IPS-18c (cell line): ENCODE measurements around the gene PRR36.

ENCODE experiments used
- H3K4me3 ChIP-seq: 2 replicates; pipeline ENCODE4 v1.7.0; 2013; ENCODE audit warnings: low read depth, mild to moderate bottlenecking, low read length, moderate library complexity; ENCODE audit not compliant: insufficient read depth
- H3K9me3 ChIP-seq: one replicate; pipeline ENCODE4 v1.6.1; 2013; ENCODE audit warnings: mild to moderate bottlenecking, low read length, moderate library complexity; ENCODE audit not compliant: control insufficient read depth, insufficient read depth

Gene PRR36

GRCh38 chr19:7823686-7824301 lies 50.4 kb downstream of the PRR36 start:
- no peaks in the 10 kb centered on the region for H3K9me3 ChIP-seq
- H3K4me3 ChIP-seq, result no peak overlapping the region

DNA sequence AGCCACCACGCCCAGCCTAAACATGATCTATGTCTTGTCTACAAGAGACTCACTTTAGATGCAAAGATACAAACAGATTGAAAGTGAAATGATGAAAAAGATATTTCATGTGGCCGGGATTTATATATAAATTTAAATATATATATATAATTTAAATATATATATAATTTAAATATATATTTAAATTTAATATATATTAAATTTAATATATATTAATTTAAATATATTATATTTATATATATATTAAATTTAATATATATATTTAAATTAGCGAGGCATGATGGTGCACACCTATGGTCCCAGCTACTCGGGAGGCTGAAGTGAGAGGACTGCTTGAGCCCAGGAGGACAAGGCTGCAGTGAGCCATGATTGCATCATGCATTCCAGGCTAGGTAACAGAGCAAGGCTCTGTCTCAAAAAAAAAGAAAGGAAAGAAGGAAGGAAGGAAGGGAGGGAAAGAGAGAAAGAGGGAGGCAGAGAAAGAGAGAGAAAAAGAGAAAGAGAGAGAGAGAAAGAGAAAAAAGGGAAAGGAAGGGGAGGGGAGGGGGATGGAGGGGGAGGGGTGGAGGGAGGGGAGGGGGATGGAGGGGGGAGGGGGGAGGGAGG lies 51.2 kb downstream of the PRR36 start:
- H3K4me3 ChIP-seq, result no peak overlapping the region
- no peaks in the 10 kb centered on the region for H3K9me3 ChIP-seq

DNA sequence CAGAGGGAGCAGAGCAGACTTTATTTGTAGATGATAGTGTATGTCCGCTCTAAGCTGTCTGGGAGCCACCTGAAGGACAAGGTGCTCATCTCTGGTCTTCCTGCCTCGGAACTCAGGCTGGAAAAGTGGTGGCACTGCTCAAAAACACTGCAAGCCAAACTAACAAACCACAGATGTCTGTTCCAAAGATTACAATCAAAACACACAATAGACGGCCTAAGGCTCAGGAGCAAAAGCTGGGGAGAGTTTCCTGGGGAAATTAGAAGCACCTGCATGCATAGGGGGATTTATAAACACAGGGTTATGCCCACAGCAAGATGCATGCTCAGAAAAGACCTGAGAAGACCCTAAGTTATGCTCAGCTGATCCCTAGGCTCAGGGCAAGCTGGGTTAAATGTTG lies 53.6 kb downstream of the PRR36 start:
- H3K4me3 ChIP-seq, result no peak overlapping the region
- H3K9me3 ChIP-seq, result no peaks in the 10 kb centered on the region

DNA sequence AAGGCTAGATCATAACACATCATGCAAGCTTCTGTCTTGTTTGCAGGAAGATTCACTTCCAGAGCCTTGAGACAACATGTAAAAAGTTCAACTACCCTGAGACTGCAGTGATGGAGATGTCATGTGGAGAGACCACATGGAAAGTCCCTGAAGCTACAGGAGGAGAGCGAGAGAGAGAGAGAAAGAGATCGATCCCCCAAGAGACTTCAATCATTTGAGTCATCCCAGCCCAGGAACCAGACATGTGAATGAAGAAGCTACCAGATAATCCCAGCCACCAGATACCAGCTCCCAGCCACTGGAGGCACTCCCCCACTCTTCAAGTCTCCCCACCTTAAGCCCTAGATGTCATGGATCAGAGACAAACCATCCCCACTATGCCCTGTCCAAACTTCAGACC lies 54.9 kb downstream of the PRR36 start:
- H3K4me3 ChIP-seq, result no peak overlapping the region
- H3K9me3 ChIP-seq, result no peaks in the 10 kb centered on the region

DNA sequence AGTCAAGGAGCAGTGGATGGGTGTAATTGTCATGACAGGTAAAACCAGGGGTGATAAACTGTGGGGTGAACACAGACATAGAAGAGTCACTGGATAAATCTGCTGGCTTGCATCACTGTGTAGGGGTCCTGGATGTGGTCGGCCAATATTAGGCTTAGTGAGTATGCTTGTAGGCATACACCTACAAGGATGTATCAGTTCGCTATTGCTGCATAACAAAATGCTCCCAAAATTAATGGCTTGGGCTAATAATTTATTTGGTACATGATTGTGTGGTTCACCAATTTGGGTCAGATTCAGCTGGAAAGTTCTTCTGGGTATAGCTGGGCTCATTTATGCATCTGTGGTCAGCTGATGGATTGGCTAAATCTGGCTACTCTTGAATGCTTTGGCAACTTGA lies 55.4 kb downstream of the PRR36 start:
- no peak overlapping the region for H3K4me3 ChIP-seq
- no peaks in the 10 kb centered on the region for H3K9me3 ChIP-seq
